ENCODE results near the gene NXF2B.
"Not testable (repeated sequence)": the region's sequence is repeated elsewhere in the genome, so short reads cannot be mapped to it uniquely, and the experiment has no call there.

DNA sequence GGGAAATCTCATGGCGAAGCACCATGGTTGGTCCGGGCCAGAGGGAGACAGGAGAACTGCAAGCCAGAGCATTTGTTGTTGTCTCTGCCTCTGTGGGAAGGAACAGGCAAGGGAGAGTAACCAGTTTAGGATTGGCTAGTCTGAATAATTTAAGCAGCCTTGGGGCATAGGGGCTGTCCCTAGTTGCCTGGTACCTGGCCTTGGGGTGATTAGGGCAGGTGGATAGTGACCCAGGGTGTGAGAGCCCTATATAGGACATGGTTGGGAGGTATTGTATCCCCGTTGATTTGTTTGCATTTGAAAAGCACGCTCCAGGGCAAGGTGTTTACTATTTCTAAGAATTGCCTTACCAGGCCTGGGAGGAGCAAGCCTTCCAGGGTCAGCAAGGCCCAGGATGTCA is 25.3 kb downstream of the NXF2B start:
- TF ChIP-seq, protein P1, sequence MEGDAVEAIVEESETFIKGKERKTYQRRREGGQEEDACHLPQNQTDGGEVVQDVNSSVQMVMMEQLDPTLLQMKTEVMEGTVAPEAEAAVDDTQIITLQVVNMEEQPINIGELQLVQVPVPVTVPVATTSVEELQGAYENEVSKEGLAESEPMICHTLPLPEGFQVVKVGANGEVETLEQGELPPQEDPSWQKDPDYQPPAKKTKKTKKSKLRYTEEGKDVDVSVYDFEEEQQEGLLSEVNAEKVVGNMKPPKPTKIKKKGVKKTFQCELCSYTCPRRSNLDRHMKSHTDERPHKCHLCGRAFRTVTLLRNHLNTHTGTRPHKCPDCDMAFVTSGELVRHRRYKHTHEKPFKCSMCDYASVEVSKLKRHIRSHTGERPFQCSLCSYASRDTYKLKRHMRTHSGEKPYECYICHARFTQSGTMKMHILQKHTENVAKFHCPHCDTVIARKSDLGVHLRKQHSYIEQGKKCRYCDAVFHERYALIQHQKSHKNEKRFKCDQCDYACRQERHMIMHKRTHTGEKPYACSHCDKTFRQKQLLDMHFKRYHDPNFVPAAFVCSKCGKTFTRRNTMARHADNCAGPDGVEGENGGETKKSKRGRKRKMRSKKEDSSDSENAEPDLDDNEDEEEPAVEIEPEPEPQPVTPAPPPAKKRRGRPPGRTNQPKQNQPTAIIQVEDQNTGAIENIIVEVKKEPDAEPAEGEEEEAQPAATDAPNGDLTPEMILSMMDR (IDR thresholded peaks at IDR 0.05) = not testable (repeated sequence)
- TF ChIP-seq POLR2A (IDR thresholded peaks at IDR 0.05) = not testable (repeated sequence)

Data from prostate gland (tissue), 2 donors.